ENCODE measurements around the gene YBX3.

The YBX3 gene

DNA sequence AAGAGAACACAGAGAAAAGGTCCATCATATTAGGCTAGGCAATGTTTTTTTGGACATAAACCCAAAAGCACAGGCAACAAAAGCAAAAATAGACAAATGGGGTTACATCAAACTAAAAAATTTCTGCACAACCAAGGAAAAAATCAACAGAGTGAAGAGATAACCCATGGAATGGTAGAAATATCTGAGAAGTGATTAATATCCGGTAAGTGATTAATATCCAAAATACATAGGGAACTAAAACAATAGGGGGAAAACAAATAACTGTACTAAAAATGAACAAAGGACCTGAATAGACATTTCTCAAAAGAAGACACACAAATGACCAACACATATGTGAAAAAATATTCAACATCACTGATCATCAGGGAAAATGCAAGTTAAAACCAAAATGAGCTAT is 53.6 kb downstream of the YBX3 start:
- no peak for DNase-seq (ENCODE audit: low read depth)

GRCh38 chr12:10668526-10668925 is 54.6 kb downstream of the YBX3 start:
- no peak for DNase-seq (ENCODE audit: low read depth)

DNA sequence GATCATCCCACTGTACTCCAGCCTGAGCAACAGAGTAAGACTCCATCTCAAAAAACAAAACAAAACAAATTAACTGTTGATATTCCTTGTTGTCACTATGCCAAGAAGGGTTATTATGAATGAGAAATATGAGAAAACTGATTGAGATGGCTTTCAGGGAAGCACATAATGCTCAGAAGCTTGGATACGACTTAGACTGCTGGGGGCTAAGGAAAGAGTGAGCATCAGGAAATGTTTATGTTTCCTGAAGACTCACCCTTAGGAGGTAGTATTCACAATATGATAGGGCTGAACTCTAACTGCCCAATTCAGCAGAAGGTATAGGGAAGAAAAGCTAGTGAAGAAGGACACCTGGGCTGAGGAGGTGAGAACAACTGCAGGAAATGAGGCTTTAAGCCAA is 55.5 kb downstream of the YBX3 start:
- DNase-seq (ENCODE audit: low read depth) = no peak

- DNase-seq (ENCODE audit: low read depth) = no peak
Observed at GRCh38 chr12:10664499-10664898, 58.6 kb downstream of the YBX3 start.

- DNase-seq (ENCODE audit: low read depth) = no peak
Observed at GRCh38 chr12:10663869-10664268, 59.3 kb downstream of the YBX3 start.

DNA sequence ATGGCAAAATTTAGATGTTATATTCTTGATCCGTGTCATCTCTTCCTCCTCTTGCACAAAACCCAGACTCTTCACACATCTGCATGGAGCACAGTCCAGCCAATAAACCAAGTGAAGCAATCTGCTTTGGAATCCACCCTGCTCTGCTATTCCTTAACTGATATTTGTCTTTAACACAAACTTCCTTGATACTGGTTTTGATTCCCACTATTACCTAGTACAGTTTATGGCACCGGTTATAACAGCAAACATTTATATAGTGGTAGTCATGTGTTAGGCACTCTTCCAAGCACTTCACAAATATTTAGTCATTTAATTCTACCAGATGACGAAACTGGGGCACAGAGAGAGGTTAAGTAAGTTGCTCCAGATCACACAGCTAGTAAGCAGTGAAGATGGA is 61.8 kb downstream of the YBX3 start:
- no peak for DNase-seq (ENCODE audit: low read depth)

DNA sequence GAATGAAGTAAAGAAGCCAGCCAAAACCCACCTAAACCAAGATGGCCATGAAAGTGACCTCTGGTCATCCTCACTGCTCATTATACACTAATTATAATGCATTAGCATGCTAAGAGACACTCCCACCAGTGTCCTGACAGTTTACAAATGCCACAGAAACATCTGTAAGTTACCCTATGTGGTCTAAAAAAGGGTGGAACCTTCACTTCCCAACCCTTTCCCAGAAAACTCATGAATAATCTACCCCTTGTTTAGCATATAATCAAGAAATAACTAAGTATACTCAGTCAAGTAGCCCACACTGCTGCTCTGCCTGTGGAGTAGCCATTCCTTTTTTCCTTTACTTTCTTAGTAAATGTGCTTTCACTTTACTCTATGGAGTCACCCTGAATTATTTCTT is 69.1 kb downstream of the YBX3 start:
- no peak for DNase-seq (ENCODE audit: low read depth)

DNA sequence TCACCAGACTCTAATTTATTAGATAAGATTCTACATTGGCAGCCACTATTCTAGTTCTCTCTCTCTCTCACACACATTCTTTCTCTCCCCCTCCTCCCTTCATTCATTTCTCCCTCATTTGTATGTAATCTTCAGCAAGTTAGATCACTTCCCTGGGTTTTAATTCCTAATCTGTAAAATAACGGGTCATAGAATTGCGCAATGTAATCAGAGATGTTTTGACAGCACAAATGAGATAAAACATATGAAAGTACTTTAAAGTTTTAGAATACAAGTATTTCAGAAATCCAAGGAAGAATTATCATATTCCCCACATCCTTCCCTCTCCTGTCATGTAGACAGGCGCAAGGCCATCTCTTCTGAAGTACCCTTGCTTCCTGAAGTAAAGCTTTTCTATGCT is 70.9 kb downstream of the YBX3 start:
- no peak for DNase-seq (ENCODE audit: low read depth)
